K562 (cell line): Measurements from ENCODE around the gene NAT8L. TPM values are rescaled to one million over a fixed set of nuclear protein-coding genes. Genes with fewer than 3 reads are reported as not detected.

Experiments used
- ATAC-seq: fragments of 200-7000 bp; cut with Tn5 transposase; 3 replicates; pipeline ENCODE4 v1.9.1; 2020; ENCODE audit warnings: moderate library complexity
- BruUV-seq: library from RNA; stranded (reverse); fragments of 400-500 nt; replicated peaks from 2 replicates; lab custom pipeline; 2021; lab: Mats Ljungman, UMichigan
- CTCF ChIA-PET: fragments of 300-600 bp; formaldehyde crosslinking; extraction: SDS; loops from one replicate; lab custom pipeline; 2021; ENCODE audit warnings: low intra/inter-chr PET ratio; lab: Yijun Ruan, JAX
- POLR2A ChIA-PET: fragments of 300-600, 350-650 bp; sonication (Branson Sonifier 250); formaldehyde crosslinking; extraction: SDS; loops from one replicate; lab custom pipeline; 2021; ENCODE audit warnings: antibody characterized with exemption, inconsistent platforms; lab: Yijun Ruan, JAX
- DNase-seq, 4 experiments: peaks; one replicate each; pipeline versions ENCODE4 v3.0.0 to v3.0.0-alpha.2; 2011 to 2018; ENCODE audit warnings: low spot score in 3 of 4, mixed read lengths in 3 of 4; ENCODE audit errors: extremely low read depth in 1 of 4
- FAIRE-seq: peaks from 2 replicates; lab custom pipeline; 2011; peaks lifted over from hg19 to GRCh38; lab: Jason Lieb, UNC
- H2AFZ ChIP-seq: 2 replicates; pipeline ENCODE4 v1.6.0; 2011; ENCODE audit warnings: low read depth, low read length, control low read depth, inconsistent platforms
- H3K27ac ChIP-seq: fragments of 200-600 bp; 3 replicates; pipeline ENCODE4 v1.8.0; 2011; ENCODE audit warnings: low read depth, mild to moderate bottlenecking, control low read depth, inconsistent platforms, low read length, moderate library complexity, mixed read lengths; ENCODE audit errors: extremely low read depth
- H3K27me3 ChIP-seq, 2 experiments: fragments of 300-600 bp in 1 of 2; 2 replicates in 1 of 2; 3 replicates in 1 of 2; pipeline versions ENCODE4 v1.6.0 to v1.8.0; 2011; ENCODE audit warnings: inconsistent platforms in 2 of 2, low read length in 2 of 2, mild to moderate bottlenecking in 1 of 2, mixed read lengths in 1 of 2, moderate library complexity in 1 of 2; ENCODE audit not compliant: control insufficient read depth in 2 of 2, insufficient read depth in 2 of 2
- H3K36me3 ChIP-seq: fragments of 300-600 bp; 3 replicates; pipeline ENCODE4 v1.8.0; 2011; ENCODE audit warnings: mild to moderate bottlenecking, low read length, inconsistent platforms; ENCODE audit not compliant: control insufficient read depth, insufficient read depth
- H3K4me1 ChIP-seq, 2 experiments: fragments of 200-600 bp in 1 of 2; replicated peaks in 1 of 2; 2 replicates in 1 of 2; 3 replicates in 1 of 2; pipeline versions ENCODE4 v1.5.1 to v1.8.0; 2011; ENCODE audit warnings: inconsistent platforms in 2 of 2, low read length in 2 of 2, mild to moderate bottlenecking in 1 of 2, mixed read lengths in 1 of 2, moderate library complexity in 1 of 2; ENCODE audit not compliant: control insufficient read depth in 2 of 2, insufficient read depth in 2 of 2
- H3K4me2 ChIP-seq: 2 replicates; pipeline ENCODE4 v1.6.1; 2011; ENCODE audit warnings: low read length, control low read depth, inconsistent platforms, mixed read lengths; ENCODE audit not compliant: insufficient read depth
- H3K4me3 ChIP-seq: fragments of 200-600 bp; sonication (generic), shearing (Covaris generic); 2 replicates; pipeline ENCODE4 v1.5.1; 2016; ENCODE audit warnings: control low read depth, inconsistent platforms
- H3K79me2 ChIP-seq: fragments of 200-600 bp; 3 replicates; pipeline ENCODE4 v1.8.0; 2011; ENCODE audit warnings: low read length, inconsistent platforms; ENCODE audit not compliant: control insufficient read depth, insufficient read depth
- H3K9ac ChIP-seq, 2 experiments: 2 replicates each; pipeline versions ENCODE4 v1.6.0 to v1.6.1; 2011; ENCODE audit warnings: low read depth in 2 of 2, low read length in 2 of 2, control low read depth in 1 of 2, inconsistent platforms in 1 of 2, mild to moderate bottlenecking in 1 of 2, mixed read lengths in 1 of 2; ENCODE audit not compliant: insufficient read depth in 1 of 2
- H3K9me1 ChIP-seq: one replicate; pipeline ENCODE4 v1.6.0; 2011; ENCODE audit warnings: inconsistent platforms, mild to moderate bottlenecking, low read length, moderate library complexity; ENCODE audit not compliant: control insufficient read depth, insufficient read depth
- H3K9me3 ChIP-seq: replicated peaks from 2 replicates; pipeline ENCODE4 v1.5.1; 2011; ENCODE audit warnings: low read depth, low read length, inconsistent platforms; ENCODE audit not compliant: control insufficient read depth, insufficient read depth
- H4K20me1 ChIP-seq: replicated peaks from 2 replicates; pipeline ENCODE4 v1.6.1; 2011; ENCODE audit warnings: low read length, inconsistent platforms, mixed read lengths; ENCODE audit not compliant: control insufficient read depth, insufficient read depth
- CCNT2 ChIP-seq: IDR thresholded peaks from 2 replicates; pipeline ENCODE4 v1.6.1; 2011; ENCODE audit warnings: borderline replicate concordance, low read depth, mild to moderate bottlenecking, moderate library complexity, mixed read lengths, low read length; ENCODE audit not compliant: insufficient read length; ENCODE audit errors: extremely low read depth
- EP300 ChIP-seq: IDR thresholded peaks from 2 replicates; pipeline ENCODE4 v1.6.1; 2012; ENCODE audit warnings: low read length, improper control_type of control experiment
- ETV1 ChIP-seq: fragments of 450-650 bp; conservative IDR thresholded peaks from 2 replicates; pipeline ENCODE4 v1.6.1; 2016; ENCODE audit warnings: missing genetic modification characterization, control low read depth, low read depth, missing compliant biosample characterization
- PHF21A ChIP-seq: fragments of 450-650 bp; IDR thresholded peaks from 2 replicates; pipeline ENCODE4 v1.6.1; 2017; ENCODE audit warnings: low read depth, borderline replicate concordance
- PML ChIP-seq: IDR thresholded peaks from 2 replicates; pipeline ENCODE4 v1.6.1; 2012; ENCODE audit warnings: low read length, inconsistent platforms
- POLR2A ChIP-seq: fragments of 450-650 bp; conservative IDR thresholded peaks from 2 replicates; pipeline ENCODE4 v1.6.1; 2016
- POLR2B ChIP-seq: fragments of 450-650 bp; IDR thresholded peaks from 2 replicates; pipeline ENCODE4 v1.6.1; 2018; ENCODE audit warnings: low read depth; ENCODE audit not compliant: partially characterized antibody
- POLR3A ChIP-seq: IDR thresholded peaks from 2 replicates; pipeline ENCODE4 v1.6.1; 2011; ENCODE audit warnings: borderline replicate concordance, mild to moderate bottlenecking, moderate library complexity; ENCODE audit not compliant: insufficient read length, insufficient read depth; ENCODE audit errors: extremely low read depth
- PTBP1 ChIP-seq: fragments of 200-400 bp; formaldehyde crosslinking; IDR thresholded peaks from 2 replicates; pipeline ENCODE4 v1.6.1; 2017; ENCODE audit warnings: low read depth, low read length
- RFX7 ChIP-seq: fragments of 250-450 bp; sonication (Bioruptor Pico); IDR thresholded peaks from 2 replicates; pipeline ENCODE4 v1.5.1; 2021; ENCODE audit warnings: mild to moderate bottlenecking
- THAP7 ChIP-seq: fragments of 250-450 bp; sonication (Bioruptor Pico); IDR thresholded peaks from 2 replicates; pipeline ENCODE4 v1.5.0; 2021
- TRIM28 ChIP-seq: fragments of 450-650 bp; IDR thresholded peaks from 2 replicates; pipeline ENCODE4 v1.6.1; 2017
- ZNF134 ChIP-seq: fragments of 250-450 bp; sonication (Bioruptor Pico); conservative IDR thresholded peaks from 2 replicates; pipeline ENCODE4 v1.4.0; 2020
- ZNF146 ChIP-seq: IDR thresholded peaks from one replicate; pipeline ENCODE4 v1.6.1; 2018; ENCODE audit warnings: missing compliant biosample characterization; ENCODE audit not compliant: unreplicated experiment
- WGBS: fragments of 100-300 bp; shearing (Covaris generic); methylation state at CpG from one replicate; pipeline ENCODE4 v1.1.6; 2016; ENCODE audit warnings: low coverage, mixed read lengths; ENCODE audit not compliant: insufficient coverage; ENCODE audit errors: missing lambda C conversion rate; 5-methylcytosine and 5-hydroxymethylcytosine counted together
- in situ Hi-C: fragments of 300-500 bp; cut with MboI; formaldehyde crosslinking; loops from 4 replicates; pipeline ENCODE4 v1.15.0; 2018; ENCODE audit warnings: inconsistent platforms, mixed read lengths
- intact Hi-C: fragments of 100-400 bp; cut with micrococcal nuclease; formaldehyde crosslinking; loops from 2 replicates; pipeline ENCODE4 v1.14.2; 2022
- polyA plus RNA-seq, 8 experiments: library from polyadenylated mRNA; depleted of rRNA in 4 of 8; stranded (reverse) in 5 of 8; unstranded in 3 of 8; fragments of >200 nt; fragmentation: Nextera tagmentation in 2 of 8; fragmentation: Illumina TruSeq in 1 of 8; extraction: Ambion mirVana in 2 of 8; extraction: Trizol in 1 of 8; gene quantifications; 2 replicates each; pipeline versions ENCODE4 v1.2.1 to v1.2.3, GENCODE V29; 2011 to 2014; ENCODE audit warnings: inconsistent platforms in 1 of 8, missing spikeins in 1 of 8
- total RNA-seq, 7 experiments: library from RNA; depleted of rRNA in 6 of 7; stranded (reverse); fragments of >200 nt in 6 of 7; fragmentation: Illumina TruSeq in 2 of 7; extraction: Trizol in 2 of 7; gene quantifications; 2 replicates each; pipeline versions ENCODE4 v1.2.1 to v1.2.3, GENCODE V29; 2011 to 2021; ENCODE audit warnings: low replicate concordance in 1 of 7
- TF ChIP-seq, protein P1 (sequence below): fragments of 450-650 bp; formaldehyde crosslinking; IDR thresholded peaks from 2 replicates; pipeline ENCODE4 v1.4.0; 2020; ENCODE audit warnings: mild to moderate bottlenecking, moderate library complexity

Gene NAT8L
- total and polyA plus RNA-seq, 9 of the 15 experiments (the other 6 are each of a cell fraction or from before 2014, with no cell fraction given), result 0.06 to 11.0 (median 1.5) TPM

- DNase-seq, result no peak
- ChIA-PET CTCF (no interaction called here), POLR2A (no interaction called here)
- TF ChIP-seq, protein P1, sequence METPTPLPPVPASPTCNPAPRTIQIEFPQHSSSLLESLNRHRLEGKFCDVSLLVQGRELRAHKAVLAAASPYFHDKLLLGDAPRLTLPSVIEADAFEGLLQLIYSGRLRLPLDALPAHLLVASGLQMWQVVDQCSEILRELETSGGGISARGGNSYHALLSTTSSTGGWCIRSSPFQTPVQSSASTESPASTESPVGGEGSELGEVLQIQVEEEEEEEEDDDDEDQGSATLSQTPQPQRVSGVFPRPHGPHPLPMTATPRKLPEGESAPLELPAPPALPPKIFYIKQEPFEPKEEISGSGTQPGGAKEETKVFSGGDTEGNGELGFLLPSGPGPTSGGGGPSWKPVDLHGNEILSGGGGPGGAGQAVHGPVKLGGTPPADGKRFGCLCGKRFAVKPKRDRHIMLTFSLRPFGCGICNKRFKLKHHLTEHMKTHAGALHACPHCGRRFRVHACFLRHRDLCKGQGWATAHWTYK, result no peak
- TF ChIP-seq POLR2A, result no peak
- no peak for TF ChIP-seq ZNF134 (CRISPR knock-in tag)
- no peak for TF ChIP-seq PHF21A
- no peak for TF ChIP-seq ETV1 (tag)
- TF ChIP-seq POLR2B, result no peak
- TF ChIP-seq POLR3A, result no peak
- TF ChIP-seq THAP7 (CRISPR knock-in tag), result no peak
- no peak for TF ChIP-seq ZNF146 (CRISPR knock-in tag)
- TF ChIP-seq EP300, result no peak
- no peak for TF ChIP-seq RFX7
- no peak for TF ChIP-seq PML
- no peak for TF ChIP-seq TRIM28
- no peak for TF ChIP-seq PTBP1
- no peak for TF ChIP-seq CCNT2
- 0 out of 5 replicates have a peak, but pooled peaks cover 0 to 4% of the 10 kb centered on the region in 2 experiments for H3K27me3 ChIP-seq
- H4K20me1 ChIP-seq, result no peaks in the 10 kb centered on the region
- H3K79me2 ChIP-seq, result no peaks in the 10 kb centered on the region
- no peak overlapping the region for H3K4me3 ChIP-seq
- peaks cover 0 to 41% of the 10 kb centered on the region in 2 experiments; a peak in 2 of 5 replicates for H3K4me1 ChIP-seq
- WGBS, result 50% methylated on average over 20 of the region's 25 CpGs
- intact Hi-C loops, result no loop called here
- H3K4me2 ChIP-seq, result no peak overlapping the region
- no peak; the same call in 1 of the 3 replicates for ATAC-seq
- no peaks in the 10 kb centered on the region for H3K36me3 ChIP-seq
- in situ Hi-C loops, result no loop called here
- H3K9ac ChIP-seq, result 0 out of 4 replicates have a peak overlapping the region, but pooled peaks of 1 of the 2 experiments have one; percentile 26
- H3K27ac ChIP-seq, result no peak overlapping the region
- no TSS peak for BruUV-seq
- H2AFZ ChIP-seq, result no peak overlapping the region
- FAIRE-seq, result no peak
- H3K9me3 ChIP-seq, result no peaks in the 10 kb centered on the region
- H3K9me1 ChIP-seq, result no peaks in the 10 kb centered on the region
These were observed 11.1 kb upstream of the NAT8L start for GRCh38 chr4:2047781-2048581.
